OCI-LY7 (cell line): ENCODE data around the gene GRN. TPM values are rescaled to one million over a fixed set of nuclear protein-coding genes. Genes with fewer than 3 reads are reported as not detected.

ENCODE experiments used
- BruUV-seq: library from RNA; stranded (reverse); fragments of 400-500 nt; replicated peaks from 2 replicates; lab custom pipeline; 2021; lab: Mats Ljungman, UMichigan
- CTCF ChIA-PET: fragments of 300-600 bp; sonication (Branson Sonifier 250); formaldehyde crosslinking; loops from one replicate; lab custom pipeline; 2022; ENCODE audit warnings: antibody characterized with exemption; ENCODE audit not compliant: unreplicated experiment; lab: Charles Lee
- POLR2A ChIA-PET: fragments of 300-600 bp; sonication (Branson Sonifier 250); formaldehyde crosslinking; loops from one replicate; lab custom pipeline; 2022; ENCODE audit warnings: antibody characterized with exemption; lab: Charles Lee
- DNase-seq: peaks from one replicate; pipeline ENCODE4 v3.0.0-alpha.2; 2015; ENCODE audit warnings: low spot score
- H2AFZ ChIP-seq: fragments of 200-600 bp; sonication (generic), shearing (Covaris generic); 2 replicates; pipeline ENCODE4 v1.6.1; 2014; ENCODE audit warnings: mild to moderate bottlenecking, antibody characterized with exemption, low read length, moderate library complexity
- H3K27ac ChIP-seq: fragments of 200-600 bp; sonication (generic); 2 replicates; pipeline ENCODE4 v1.5.1; 2014; ENCODE audit warnings: mixed run types, low read depth, mild to moderate bottlenecking, moderate library complexity, low read length, inconsistent platforms; ENCODE audit not compliant: poor library complexity, severe bottlenecking
- H3K36me3 ChIP-seq: fragments of 200-600 bp; sonication (generic); 2 replicates; pipeline ENCODE4 v1.6.1; 2014; ENCODE audit warnings: mild to moderate bottlenecking, antibody characterized with exemption, low read length, moderate library complexity, mixed read lengths; ENCODE audit not compliant: insufficient read depth
- H3K4me1 ChIP-seq: fragments of 200-600 bp; sonication (generic); 2 replicates; pipeline ENCODE4 v1.5.1; 2014; ENCODE audit warnings: mild to moderate bottlenecking, low read length; ENCODE audit not compliant: insufficient read depth, poor library complexity, severe bottlenecking
- H3K4me2 ChIP-seq: fragments of 200-600 bp; sonication (generic); 2 replicates; pipeline ENCODE4 v1.6.1; 2014; ENCODE audit warnings: mild to moderate bottlenecking, low read length
- H3K4me3 ChIP-seq: fragments of 200-600 bp; sonication (generic); 2 replicates; pipeline ENCODE4 v1.5.1; 2014; ENCODE audit warnings: mild to moderate bottlenecking, low read depth, low read length; ENCODE audit not compliant: poor library complexity, severe bottlenecking
- H3K79me2 ChIP-seq: fragments of 200-600 bp; sonication (generic); 2 replicates; pipeline ENCODE4 v1.6.1; 2016; ENCODE audit warnings: low read depth, mild to moderate bottlenecking, low read length, moderate library complexity, mixed read lengths; ENCODE audit not compliant: insufficient read depth
- H3K9me2 ChIP-seq: fragments of 200-600 bp; sonication (generic); 2 replicates; pipeline ENCODE4 v1.6.1; 2016; ENCODE audit warnings: mild to moderate bottlenecking, low read length, mixed read lengths; ENCODE audit not compliant: insufficient read depth
- H3K9me3 ChIP-seq: fragments of 200-600 bp; sonication (generic); 2 replicates; pipeline ENCODE4 v1.6.1; 2014; ENCODE audit warnings: mild to moderate bottlenecking, mixed run types, low read length, mixed read lengths
- H4K20me1 ChIP-seq: fragments of 200-600 bp; sonication (generic); 2 replicates; pipeline ENCODE4 v1.6.1; 2014; ENCODE audit warnings: mild to moderate bottlenecking, antibody characterized with exemption, low read length, moderate library complexity, mixed read lengths; ENCODE audit not compliant: insufficient read depth
- EZH2phosphoT487 ChIP-seq: fragments of 200-600 bp; sonication (generic); IDR thresholded peaks from 2 replicates; pipeline ENCODE4 v1.6.1; 2018; ENCODE audit warnings: low read depth, borderline replicate concordance, mild to moderate bottlenecking, mixed run types, antibody characterized with exemption, low read length, moderate library complexity, mixed read lengths
- intact Hi-C: fragments of 100-400 bp; cut with micrococcal nuclease; formaldehyde crosslinking; loops from one replicate; pipeline ENCODE4 v1.10.0; 2022; ENCODE audit not compliant: unreplicated experiment
- total RNA-seq, 2 experiments: library from RNA; depleted of rRNA in 1 of 2; stranded (reverse); fragments of >200 nt in 1 of 2; shearing (Covaris generic) in 1 of 2; gene quantifications; 2 replicates each; pipeline ENCODE4 v1.2.3, GENCODE V29; 2014 to 2022
- TF ChIP-seq, protein P1 (sequence below): fragments of 200-600 bp; sonication (generic); conservative IDR thresholded peaks from 2 replicates; pipeline ENCODE4 v1.5.1; 2014; ENCODE audit warnings: mild to moderate bottlenecking, antibody characterized with exemption, low read length, moderate library complexity, mixed read lengths

GRN gene
- total RNA-seq, 2 experiments from 2014 or later = 203 to 247 TPM

DNA sequence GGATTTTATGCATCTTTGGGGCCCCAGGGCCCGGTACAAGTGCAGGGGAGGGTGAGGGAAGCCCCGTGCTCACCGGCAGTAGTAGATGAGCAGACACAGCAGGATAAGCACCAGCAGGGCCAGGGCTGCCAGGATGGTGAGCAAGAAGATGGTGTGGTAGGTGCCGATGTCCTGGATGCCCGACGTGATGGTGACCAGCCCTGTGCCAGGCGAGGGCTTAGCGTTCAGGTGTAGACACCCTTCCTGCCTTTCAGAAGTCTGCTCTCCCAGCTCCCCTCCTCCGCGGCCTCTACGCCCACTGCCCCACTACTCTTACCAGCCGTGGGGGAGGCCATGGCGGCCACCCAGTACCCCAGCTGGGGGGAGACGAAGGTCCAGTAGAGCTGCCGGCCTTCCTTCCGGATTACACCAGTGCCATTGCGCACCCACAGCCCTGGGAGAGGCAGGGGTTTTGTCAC lies 10.6 kb downstream of the GRN start:
- intact Hi-C loops = no loop called here
- no peaks in the 10 kb centered on the region for H3K9me3 ChIP-seq
- peaks cover 49% of the 10 kb centered on the region for H3K4me1 ChIP-seq
- peaks cover 28% of the 10 kb centered on the region for H3K36me3 ChIP-seq
- TF ChIP-seq, protein P1, sequence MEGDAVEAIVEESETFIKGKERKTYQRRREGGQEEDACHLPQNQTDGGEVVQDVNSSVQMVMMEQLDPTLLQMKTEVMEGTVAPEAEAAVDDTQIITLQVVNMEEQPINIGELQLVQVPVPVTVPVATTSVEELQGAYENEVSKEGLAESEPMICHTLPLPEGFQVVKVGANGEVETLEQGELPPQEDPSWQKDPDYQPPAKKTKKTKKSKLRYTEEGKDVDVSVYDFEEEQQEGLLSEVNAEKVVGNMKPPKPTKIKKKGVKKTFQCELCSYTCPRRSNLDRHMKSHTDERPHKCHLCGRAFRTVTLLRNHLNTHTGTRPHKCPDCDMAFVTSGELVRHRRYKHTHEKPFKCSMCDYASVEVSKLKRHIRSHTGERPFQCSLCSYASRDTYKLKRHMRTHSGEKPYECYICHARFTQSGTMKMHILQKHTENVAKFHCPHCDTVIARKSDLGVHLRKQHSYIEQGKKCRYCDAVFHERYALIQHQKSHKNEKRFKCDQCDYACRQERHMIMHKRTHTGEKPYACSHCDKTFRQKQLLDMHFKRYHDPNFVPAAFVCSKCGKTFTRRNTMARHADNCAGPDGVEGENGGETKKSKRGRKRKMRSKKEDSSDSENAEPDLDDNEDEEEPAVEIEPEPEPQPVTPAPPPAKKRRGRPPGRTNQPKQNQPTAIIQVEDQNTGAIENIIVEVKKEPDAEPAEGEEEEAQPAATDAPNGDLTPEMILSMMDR = no peak
- TF ChIP-seq EZH2phosphoT487 = no peak
- ChIA-PET POLR2A (no interaction called here), CTCF (no interaction called here)
- H3K4me2 ChIP-seq = no peak overlapping the region
- no peak overlapping the region for H2AFZ ChIP-seq
- no peaks in the 10 kb centered on the region for H3K79me2 ChIP-seq
- no peak overlapping the region for H3K4me3 ChIP-seq
- BruUV-seq = no TSS peak
- H4K20me1 ChIP-seq = no peaks in the 10 kb centered on the region
- no peak for DNase-seq
- H3K9me2 ChIP-seq = no peaks in the 10 kb centered on the region
- H3K27ac ChIP-seq = no peak overlapping the region

DNA sequence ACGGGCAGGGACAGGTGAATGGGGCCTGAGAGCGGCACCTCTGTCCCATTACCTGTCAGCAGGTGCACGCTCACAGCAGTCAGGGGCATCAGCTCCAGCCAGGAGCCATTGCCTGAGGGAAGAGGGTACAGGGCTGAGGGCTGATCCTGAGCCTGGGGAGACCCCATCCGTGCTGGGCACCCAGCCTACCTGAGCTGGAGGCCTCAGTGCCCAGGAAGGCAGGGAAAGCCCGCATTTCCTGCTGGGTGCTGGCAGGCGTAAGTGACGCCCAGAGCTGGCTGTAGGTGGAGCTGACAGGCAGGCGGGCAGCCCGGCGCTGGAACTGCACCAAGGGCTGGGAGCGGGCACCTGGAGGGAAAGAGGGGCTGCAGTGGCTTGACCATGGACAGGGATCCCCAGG lies 11.1 kb downstream of the GRN start:
- Histone ChIP-seq H3K4me1 (peaks cover 51% of the 10 kb centered on the region), H3K79me2 (no peaks in the 10 kb centered on the region), H3K4me3 (no peak overlapping the region), H3K9me3 (no peaks in the 10 kb centered on the region), H3K4me2 (no peak overlapping the region), H3K9me2 (no peaks in the 10 kb centered on the region), H3K27ac (no peak overlapping the region), H2AFZ (no peak overlapping the region), H3K36me3 (peaks cover 22% of the 10 kb centered on the region), H4K20me1 (no peaks in the 10 kb centered on the region)
- BruUV-seq = no TSS peak
- intact Hi-C loops = no loop called here
- ChIA-PET CTCF (no interaction called here), POLR2A (interaction anchor here (0.7 kb wide), 1 partner anchor 9 kb away, joined by 3 read pairs; no protein-coding TSS in a partner anchor)
- TF ChIP-seq, protein P1 = no peak
- no peak for TF ChIP-seq EZH2phosphoT487
- no peak for DNase-seq

DNA sequence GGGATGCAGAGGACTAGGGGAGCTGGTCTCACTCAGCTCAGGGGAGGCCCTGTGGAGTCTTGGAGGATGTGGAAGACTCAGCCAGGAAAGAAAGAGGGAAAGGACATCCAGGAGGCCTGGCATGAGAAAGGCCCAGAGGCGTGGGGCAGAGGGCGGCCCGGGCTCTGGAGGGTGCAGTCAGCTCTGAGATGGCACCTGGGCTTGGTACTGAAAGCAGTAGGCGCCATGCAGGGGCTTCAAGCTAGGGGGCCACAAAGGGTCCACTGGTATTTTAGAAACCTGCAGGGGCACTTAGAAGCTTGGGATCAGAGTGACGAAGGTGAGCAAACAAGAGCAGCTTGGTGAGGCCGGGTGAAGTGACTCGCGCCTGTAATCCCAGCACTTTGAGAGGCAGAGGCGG lies 13.0 kb downstream of the GRN start:
- H3K9me3 ChIP-seq = no peaks in the 10 kb centered on the region
- POLR2A ChIA-PET = interaction anchor here (1.0 to 1.4 kb wide), 3 partner anchors 8 to 31 kb away, joined by 3 read pairs; no protein-coding TSS in a partner anchor
- H3K4me1 ChIP-seq = peaks cover 68% of the 10 kb centered on the region

More for the DNA sequence above, 13.0 kb downstream of the GRN start:
- Histone ChIP-seq H3K36me3 (peaks cover 4% of the 10 kb centered on the region; the same call in 1 of the 2 replicates), H3K79me2 (no peaks in the 10 kb centered on the region), H2AFZ (no peak overlapping the region), H3K9me2 (no peaks in the 10 kb centered on the region), H3K4me2 (peak overlapping the region; percentile 73; the same call in 1 of the 2 replicates), H4K20me1 (no peaks in the 10 kb centered on the region), H3K27ac (peak overlapping the region; percentile 74), H3K4me3 (no peak overlapping the region)
- no peak for DNase-seq
- CTCF ChIA-PET = interaction anchor here (0.5 to 0.6 kb wide), 2 partner anchors 152 to 187 kb away, joined by 3 to 5 read pairs; no protein-coding TSS in a partner anchor
- BruUV-seq = no TSS peak
- intact Hi-C loops = no loop called here
- no peak for TF ChIP-seq EZH2phosphoT487
- TF ChIP-seq, protein P1 = no peak
